C1 segment of cervical spinal cord (tissue), 14 donors: ENCODE results near the gene TPM4.
"Not testable (repeated sequence)": the region's sequence is repeated elsewhere in the genome, so short reads cannot be mapped to it uniquely, and the experiment has no call there.

Experiments
- DNase-seq, 14 donors: peaks; one replicate each; lab custom pipeline; 2025; lab: John Stamatoyannopoulos, UW

Gene TPM4

DNA sequence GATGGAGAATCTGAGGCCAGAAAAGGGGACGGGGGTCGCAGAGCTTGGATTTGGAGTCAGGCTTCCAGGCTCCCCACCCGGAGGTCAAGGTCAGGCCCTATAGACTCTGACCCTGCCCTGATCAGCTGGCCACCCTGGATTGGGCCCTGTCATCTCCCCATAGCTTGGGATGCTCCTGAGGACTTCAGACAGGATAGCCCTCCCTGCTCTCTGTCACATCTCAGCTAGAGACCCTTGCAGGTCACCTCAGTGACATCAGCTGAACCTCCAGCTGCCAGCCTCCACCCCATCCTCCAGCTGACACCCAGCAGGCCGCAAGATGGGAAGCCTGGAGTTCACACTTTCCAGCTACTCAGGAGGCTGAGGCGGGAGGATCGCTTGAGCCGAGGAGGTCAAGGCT, 2.8 kb upstream of the TPM4 start:
- DNase-seq, result no peak

DNA sequence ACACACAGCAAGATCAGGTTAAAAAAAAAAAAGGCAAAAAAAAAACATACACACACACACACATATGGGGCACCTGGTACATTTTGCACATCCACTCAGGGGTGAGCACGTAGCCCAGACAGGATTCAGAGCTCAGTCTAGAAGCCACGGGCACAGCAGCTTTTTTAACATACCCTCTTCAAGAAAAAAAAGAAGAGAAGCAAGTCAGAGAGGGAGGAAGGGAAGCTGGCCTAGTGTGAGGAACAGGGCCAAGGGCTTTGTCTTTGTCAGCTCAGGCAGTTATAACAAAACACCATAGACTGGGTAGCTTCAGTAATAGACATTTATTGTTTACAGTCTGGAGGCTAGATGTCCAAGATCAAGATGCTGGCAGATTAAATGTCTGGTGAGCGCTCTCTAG, 2.3 kb upstream of the TPM4 start:
- no peak for DNase-seq

DNA sequence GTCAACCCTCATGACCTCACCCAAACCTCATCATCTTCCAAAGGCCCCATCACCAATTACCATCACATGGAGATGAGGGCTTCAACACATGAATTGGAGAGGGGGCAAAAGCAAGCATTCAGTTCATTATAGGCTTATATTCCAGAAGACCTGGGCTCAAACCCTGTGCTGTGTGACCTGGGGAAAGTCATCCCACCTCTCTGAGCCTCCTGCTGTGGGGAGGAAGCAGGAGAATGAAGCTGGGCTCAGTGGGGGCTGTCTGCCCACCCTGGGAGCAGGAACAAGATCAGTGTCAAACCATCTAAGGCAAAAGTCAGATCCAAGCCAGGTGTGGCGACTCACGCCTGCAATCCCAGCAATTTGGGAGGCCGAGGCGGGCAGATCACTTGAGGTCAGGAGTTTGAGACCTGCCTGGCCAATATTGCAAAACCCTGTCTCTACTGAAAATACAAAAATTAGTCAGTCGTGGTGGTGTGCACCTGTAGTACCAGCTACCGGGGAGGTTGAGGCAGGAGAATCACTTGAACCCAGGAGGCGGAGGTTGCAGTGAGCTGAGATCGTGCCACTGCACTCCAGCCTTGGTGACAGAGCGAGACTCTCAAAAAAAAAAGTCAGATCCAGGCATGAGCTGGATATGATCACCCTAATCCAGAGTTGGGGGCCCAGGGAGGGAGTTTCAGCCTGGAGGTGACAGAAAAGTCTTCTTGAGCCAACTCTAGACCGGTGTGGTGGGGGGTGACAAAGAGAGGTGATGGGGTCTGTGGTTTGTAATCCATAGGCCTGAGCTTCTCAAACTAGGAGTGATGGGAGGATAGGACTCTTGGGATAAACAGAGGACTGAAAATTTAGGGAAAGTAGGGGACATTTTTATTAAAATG, 1.6 kb upstream of the TPM4 start:
- DNase-seq, result no peak

DNA sequence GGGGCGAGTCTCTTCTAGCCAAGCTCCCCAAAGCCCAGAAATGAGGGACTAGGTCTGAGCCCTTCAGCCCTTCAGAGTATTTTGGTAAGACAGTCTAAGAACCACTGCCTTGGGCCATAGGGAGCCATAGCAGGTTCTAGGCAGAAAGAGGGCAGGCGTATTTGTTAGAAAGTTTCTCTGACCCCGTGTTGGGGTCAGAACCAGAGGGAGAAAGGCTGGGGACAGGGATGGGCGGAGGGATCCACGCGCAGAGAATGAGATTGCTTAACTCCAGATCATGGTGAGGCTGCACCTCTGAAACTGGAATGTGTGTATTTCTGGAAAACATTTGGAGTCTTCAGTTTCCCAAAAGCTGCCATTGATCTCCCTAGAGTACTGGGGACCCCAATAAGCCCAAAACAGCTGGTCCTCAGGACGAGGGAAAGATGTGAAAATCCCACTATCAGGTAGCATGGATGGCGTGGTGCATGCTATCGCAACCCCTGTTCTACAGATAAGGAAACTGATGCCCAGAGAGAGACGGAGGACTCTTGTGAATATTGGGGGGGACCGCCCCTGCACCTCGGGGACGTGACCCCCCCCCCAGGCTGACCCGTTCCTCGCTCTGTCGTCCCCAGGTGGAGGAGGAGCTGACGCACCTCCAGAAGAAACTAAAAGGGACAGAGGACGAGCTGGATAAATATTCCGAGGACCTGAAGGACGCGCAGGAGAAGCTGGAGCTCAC, 703 bp upstream of the TPM4 start:
- no peak for DNase-seq

DNA sequence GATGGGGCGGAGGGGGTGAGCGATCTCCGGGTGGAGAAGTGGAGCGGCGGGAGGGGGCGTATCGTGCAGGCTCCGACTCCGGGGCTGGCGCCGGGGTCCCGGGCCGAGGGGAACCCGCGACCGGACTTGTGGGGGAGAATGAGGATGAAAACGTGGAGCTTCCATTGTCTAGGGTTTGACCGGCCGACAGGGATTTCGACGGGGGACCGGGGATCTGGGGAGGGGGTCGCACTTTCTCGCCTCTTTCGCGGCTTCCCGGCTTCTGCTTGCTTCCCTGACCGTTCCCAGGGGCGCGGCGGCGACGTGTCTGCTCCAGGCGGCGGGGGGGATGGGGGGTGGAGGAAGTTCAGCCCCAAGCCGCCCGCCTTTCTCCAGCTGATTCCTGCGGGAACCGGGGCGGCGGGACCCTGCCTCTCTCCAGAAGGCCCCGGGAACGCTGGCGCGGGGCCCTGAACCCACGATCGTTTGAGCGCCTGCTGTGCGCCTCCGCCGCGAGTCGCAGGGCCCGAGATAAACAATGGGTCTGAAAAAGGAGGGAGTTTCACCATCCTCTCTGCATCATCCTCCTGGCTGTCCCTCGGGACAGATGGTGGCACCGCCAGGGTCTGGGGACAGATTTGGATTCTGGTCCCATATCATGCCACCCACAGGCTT, 790 bp downstream of the TPM4 start:
- peak in 10 of 14 donors; percentile 20 to 71 (median 52) for DNase-seq

DNA sequence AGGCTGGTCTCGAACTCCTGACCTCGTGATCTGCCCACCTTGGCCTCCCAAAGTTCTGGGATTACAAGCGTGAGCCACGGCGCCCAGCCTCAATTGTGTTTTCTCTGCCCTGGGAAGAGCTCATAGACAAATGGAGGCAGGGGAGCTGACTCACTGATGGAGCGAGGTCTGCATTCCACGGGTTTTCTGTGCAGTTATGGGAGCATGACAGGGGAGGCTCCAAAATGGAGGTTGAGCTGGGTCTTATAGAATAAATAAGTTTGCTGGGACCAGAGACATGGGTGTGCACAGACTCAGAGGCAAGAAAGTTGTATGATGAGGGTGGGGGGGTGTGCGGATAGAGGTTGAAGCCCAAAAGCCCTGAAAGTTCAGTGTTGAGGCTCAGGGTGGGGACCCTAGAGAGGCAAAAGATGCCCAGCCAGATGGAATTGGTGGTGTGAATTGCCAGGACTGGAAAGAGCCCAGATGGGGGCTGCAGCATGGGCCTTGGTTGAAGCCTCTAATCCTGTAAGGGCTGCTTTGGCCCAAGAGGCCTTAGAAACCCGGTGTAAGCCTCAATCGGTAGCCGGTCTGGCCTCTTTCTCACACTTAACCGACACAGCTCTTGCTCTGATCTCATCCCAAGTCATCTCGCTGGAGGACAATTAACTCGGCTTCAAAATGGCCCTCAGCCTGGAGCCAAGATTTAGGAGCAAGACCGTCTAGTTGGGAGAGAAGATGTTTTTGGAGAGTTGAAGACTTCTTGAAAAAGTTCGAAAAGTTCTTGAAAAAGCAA, 1.9 kb downstream of the TPM4 start:
- DNase-seq, result peak in 5 of 14 donors; percentile 36 to 52 (median 43)

DNA sequence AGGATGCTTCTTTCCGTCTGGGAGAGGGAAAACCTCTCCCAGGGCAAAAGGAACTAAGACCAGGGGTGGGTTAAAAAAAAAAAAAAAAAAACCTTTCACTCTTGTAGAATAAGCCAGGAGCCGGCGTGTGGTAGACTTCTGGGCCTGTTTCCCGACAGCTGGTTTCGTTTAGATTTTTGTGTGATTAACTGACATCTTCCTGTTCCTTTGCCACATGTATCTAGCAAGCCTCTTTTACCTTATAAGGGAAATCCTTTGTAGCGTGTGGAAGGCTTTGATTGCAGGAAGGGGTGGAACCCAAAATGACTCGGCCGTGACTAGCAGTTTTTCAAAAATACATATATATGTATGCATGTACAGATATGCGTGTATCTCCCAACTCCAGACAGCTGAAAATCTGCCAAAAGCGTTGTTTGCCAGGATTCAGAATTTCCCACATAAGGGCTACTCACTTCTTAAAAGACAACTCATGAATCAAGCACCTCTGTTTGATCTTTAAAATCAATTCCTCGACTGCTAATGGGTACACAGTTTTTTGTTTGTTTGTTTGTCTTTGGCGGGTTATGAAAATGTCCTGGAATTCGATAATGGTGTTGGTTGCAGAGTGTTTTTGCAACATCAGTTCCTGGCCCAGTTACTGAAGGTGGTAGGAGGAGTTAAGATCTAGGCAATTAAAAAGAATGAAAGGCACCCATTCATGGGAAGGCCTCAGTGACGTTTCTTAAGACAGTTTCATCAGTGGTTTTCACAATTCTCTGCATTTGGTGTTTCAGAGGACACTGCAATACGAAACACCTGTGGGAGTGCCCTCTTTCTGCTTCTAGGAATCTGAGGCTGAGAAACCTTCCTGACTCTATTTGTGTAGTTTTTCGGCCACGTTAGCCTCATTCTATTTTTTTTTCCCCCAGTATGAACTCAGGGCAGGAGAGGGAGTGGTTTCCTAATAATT, 2.7 kb downstream of the TPM4 start:
- DNase-seq, result peak in 7 of 14 donors; percentile 17 to 47 (median 32)

DNA sequence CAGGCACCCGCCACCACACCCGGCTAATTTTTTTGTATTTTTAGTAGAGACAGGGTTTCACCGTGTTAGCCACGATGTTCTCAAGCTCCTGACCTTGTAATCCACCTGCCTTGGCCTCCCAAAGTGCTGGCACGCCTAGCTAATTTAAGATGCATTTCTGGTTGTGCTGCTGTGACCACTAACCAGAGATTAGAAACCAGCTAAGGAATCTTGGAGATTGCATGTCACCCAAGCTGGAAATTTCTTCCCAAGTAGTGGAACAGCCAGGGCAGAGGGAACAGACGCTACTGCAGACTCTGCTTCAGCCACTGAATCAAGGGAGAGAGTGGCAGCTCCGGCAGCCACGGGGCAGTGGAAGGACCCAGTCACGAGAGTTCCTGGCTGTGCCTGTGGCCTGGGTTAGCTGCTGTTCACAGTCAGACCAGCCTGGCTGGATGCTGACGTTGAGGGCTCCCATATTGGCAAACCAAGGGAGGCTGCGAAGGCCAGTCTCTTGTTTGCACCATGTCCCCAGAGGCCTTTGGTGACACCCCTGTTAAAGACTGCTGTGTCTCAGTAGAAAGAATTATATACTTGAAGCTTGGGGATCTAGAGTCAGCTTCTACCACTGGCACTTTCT, 7.9 kb downstream of the TPM4 start:
- no peak for DNase-seq

DNA sequence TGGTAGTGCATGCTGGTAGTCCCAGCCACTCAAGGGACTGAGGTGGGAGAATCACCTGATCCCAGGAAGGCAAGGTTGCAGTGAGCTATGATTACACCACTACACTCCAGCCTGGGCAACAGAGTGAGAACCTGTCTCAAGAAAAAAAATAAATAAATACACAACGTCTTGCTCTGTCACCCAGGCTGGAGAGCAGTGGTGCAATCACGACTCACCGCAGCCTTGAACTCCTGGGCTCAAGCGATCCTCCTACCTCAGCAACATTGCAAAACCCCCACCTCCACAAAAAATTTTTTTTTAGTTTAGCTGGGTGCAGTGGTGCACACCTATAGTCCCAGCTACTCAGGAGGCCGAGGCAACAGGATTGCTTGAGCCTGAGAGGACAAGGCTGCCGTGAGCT, 8.8 kb downstream of the TPM4 start:
- DNase-seq, result no peak

DNA sequence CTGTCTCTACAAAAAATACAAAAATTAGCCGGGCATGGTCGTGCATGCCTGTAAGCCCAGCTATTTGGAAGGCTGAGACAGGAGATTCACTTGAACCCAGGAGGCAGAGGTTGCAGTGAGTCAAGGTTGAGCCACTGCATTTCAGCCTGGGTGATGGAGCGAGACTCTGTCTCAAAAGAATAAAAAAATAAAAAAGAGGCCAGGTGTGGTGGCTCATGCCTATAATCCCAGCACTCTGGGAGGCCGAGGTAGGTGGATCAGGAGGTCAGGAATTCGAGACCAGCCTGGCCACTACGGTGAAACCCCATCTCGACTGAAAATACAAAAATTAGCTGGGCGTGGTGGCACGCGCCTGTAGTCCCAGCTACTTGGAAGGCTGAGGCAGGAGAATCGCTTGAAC, 11.1 kb downstream of the TPM4 start:
- DNase-seq, result not testable (repeated sequence)

DNA sequence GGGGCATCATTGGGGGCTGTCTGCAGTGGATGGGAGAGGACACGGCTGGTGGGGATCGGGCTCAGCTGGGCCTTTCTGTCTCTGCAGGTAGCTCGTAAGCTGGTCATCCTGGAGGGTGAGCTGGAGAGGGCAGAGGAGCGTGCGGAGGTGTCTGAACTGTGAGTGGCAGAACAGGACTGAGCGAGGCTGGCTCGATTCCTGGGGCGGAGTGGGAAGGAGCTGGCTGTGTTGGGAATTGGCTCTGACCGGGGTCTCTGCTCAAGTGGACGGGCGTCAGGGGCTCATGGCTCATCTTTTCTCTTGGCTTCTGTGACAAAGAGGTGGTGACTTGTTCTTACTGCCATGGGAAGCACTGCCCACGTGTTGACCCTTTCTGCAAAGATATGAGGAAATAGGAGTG, 11.6 kb downstream of the TPM4 start:
- DNase-seq, result no peak

DNA sequence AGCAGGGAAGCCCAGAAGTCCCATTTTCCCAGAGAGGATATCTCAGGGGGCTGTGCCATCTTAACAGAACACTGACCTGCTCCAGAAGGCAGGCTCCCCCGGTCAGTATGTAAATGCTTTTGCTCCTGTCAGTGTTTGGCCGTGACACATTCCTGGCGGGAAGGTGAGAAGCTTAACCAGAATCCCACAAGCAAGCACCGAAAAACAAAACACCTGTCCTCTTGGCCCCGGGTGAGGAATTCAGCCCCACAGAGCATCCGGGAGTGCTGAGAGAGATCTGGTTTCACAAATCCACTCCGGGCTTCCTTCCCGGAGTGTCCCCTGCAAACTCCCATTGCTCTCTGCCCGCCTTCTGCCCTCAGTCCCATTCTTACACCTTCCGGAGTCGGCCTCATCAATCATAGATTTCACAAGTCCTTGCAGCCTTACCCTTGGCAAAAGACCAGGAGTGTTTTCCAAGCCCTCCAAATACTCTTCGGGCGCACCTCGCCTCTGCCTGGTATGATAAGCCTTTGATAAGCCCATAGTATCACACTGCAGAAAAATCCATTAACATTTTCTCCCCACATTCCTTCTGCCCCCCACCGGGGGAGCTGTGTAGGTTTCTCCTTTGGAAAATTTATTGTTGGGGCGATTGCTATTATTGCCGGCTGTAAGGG, 12.2 kb downstream of the TPM4 start:
- peak in 3 of 14 donors; percentile 16 to 99 (median 52) for DNase-seq

DNA sequence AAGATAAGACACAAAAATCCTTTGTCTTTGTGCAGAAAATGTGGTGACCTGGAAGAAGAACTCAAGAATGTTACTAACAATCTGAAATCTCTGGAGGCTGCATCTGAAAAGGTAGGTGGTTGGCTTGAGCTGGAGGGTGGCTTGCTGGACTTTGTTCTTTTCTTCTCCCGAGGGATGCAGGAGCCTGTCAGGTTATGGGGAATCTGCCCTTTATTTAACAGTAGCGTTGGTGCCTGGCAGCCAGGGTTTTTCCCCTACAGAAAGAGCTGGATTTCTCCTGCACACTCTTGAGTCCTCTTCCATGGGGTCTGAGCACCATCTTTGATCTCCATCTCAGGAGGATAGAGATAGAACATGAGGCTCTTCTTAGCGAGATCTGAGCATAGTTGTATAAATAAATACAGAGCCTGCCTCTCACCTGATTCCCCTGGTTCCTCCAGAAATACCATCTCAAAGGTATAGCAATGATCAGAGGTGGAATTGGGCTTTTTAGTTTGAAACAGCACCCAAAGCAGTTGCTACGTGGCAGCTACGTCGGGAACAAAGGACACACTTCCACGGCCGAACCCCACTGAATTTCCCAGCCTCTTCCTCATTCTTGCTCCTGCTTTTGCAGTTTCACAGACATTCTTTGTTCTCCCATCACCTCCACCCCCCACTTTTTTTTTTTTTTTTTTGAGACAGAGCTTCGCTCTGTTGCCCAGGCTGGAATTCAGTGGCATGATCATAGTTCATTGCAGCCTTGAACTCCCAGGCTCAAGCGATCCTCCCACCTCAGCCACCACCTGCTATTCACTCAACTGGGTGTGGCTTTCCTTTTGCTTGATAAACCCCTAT, 12.9 kb downstream of the TPM4 start:
- DNase-seq, result no peak

DNA sequence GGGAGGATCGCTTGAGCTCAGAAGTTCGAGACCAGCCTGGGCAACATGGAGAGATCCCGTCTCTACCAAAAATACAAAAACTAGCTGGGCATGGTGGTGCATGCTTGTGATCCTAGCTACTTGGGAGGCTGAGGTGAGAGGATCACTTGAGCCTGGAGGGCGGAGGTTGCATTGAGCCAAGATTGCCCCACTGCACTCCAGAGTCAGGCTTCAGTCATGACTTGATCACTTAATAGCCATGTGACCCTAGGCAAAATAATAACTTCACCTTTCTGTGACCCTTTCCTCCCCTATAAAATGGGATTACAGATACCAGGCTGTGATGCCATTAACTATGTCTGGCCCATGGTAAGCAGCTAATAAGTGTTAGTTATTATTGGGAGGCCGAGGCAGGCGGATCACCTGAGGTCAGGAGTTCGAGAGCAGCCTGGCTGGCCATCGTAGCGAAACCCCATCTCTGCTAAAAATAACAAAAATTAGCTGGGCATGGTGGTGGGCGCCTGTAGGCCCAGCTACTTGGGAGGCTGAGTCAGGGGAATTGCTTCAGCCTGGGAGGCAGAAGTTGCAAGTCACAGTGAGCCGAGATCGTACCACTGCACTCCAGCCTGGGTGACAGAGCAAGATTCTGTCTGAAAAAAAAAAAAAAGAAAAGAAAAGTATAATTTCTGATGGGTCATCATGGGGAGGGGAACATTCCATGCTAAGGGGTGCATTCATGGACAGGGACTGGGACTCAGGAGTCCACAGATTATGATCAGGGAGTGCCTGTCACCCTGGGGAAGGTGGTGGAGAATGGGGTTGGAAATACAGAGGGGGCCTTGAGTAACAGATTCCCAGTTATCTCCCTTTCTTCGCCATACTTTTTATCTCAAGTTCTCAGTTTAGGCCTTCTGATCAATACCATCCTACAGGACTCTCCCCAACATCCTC, 15.5 kb downstream of the TPM4 start:
- no peak for DNase-seq

DNA sequence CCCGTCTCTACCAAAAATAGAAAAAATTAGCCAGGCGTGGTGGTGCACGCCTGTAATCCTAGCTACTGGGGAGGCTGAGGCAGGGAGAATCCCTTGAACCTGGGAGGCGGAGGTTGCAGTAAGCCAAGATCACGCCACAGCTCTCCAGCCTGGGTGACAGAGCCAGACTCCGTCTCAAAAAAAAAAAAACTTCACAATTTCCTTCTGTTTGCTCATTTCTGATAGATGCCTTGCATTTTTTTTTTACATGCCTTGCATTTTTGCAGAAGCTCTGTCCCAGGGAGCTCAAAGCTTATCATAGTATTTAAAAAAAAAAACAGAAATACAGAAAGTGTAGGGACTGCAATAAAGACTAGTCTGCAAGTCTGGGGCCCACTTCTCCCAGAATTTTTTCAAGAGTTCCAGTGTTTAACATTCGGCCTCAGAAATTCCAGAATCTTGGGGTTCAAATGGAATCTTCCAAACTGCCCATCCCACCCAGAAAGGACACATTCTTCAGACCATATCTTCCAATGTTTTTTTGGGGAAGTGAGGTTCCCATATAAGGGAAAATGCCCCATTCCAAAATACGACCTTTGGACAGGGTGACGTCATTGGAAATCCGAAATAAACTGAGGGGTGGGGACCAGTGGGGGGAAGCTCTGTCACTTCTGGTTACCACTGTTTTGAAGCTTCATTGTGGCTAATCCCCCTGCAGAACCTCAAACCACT, 18.2 kb downstream of the TPM4 start:
- no peak for DNase-seq

DNA sequence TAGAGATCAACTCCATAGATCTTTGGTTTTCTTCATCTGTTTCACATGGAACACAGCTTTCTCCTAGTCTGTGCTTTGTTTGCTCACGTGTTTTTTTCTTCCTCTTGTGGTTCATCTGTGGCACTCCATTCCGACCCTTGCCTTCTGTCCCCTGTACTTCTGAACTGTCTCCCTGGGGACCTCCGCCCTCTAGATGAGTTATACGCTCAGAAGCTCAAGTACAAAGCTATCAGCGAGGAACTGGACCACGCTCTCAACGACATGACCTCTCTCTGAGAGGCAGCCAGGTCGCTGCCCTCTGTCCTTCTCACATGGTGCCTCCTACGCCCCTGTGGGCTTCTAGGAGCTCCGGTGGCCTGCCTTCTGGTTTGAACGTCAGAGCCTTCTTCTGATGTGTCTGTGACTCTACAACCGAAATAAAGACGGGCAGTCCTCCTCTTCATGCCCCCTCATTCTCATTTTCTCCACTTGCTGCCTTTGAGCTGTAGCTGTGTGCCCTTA, 18.8 kb downstream of the TPM4 start:
- no peak for DNase-seq
